ENCODE data around the gene SUFU. TPM values are rescaled to one million over a fixed set of nuclear protein-coding genes. Genes with fewer than 3 reads are reported as not detected.
A peak's percentile ranks its signal among the peaks of the same experiment; 100 is the strongest.

SUFU gene
- total and polyA plus RNA-seq, 2 of the 4 experiments (the other 2 are of a cell fraction), result 2.2 to 11.0 TPM

DNA sequence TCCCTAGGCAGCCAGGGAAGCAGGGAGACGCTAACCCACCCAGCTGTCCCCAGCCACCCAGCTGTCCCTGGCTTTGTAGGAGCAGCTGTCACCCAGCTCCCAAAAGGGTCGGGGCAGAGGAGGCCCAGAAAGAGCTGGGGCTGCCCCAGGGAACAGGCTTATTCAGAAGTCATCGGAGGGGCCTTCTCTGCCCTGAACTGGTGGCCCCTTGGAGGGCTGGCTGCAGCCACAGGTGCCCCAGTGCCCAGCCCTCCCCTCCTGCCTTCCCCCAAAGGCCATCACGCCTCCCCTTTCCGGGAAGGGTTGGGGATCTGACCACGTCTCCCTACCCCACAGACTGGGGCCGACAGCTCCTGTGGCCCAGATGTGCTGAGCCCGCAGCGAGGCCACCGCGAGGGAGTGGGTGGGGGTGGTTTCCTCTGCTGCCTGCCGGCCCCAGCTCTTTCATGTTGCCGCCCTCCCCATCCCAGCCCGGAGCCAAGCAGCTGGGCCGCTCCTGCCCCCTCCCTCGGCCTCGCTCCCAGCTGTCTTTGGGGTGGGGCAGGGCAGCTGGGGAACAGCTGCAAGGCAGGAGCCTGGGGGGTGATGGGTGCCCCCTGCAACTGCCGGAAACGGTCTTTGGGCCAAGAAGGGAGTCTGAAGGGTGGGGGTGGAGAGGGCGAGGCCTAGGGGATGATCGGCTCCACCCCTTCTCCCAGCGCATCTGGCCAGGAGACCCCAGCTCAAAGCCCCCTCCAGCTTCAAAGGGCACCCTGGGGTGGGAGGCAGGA is 157.3 kb downstream of the SUFU start:
- H2AK5ac ChIP-seq (ENCODE audit: low read depth, low read length), result peak overlapping the region; percentile 49; the same call in 1 of the 2 replicates
- CTCF ChIA-PET, result interaction anchor here (0.6 to 0.9 kb wide), 2 partner anchors 14 to 16 kb away, joined by 3 read pairs; no protein-coding TSS in a partner anchor
- in situ Hi-C loops (cut with MboI; ENCODE audit: low sequenced_read_pairs) (no loop called here), dilution Hi-C loops (cut with HindIII; ENCODE audit: low sequenced_read_pairs, unreplicated experiment) (no loop called here), intact Hi-C loops (cut with micrococcal nuclease) (no loop called here)
- no TSS peak for BruUV-seq (replicated peaks)
- DNase-seq (peak; percentile 73), ATAC-seq (ENCODE audit: low read depth) (peak; percentile 81)
- H3K18ac ChIP-seq (ENCODE audit: low read depth, low read length), result no peak overlapping the region
- H4K5ac ChIP-seq (ENCODE audit: low read depth, low read length), result no peak overlapping the region
- peaks cover 0 to 44% of the 10 kb centered on the region in 2 experiments for H3K79me1 ChIP-seq (ENCODE audit: low read depth in 1 of 2, low read length in 2 of 2)
- peaks cover 41% of the 10 kb centered on the region for H4K20me1 ChIP-seq (ENCODE audit: insufficient read depth, low read length)
- H3K9me1 ChIP-seq (ENCODE audit: insufficient read depth, low read length), result peaks cover 22% of the 10 kb centered on the region
- no peak overlapping the region for H2BK5ac ChIP-seq (ENCODE audit: low read depth, low read length, poor library complexity, severe bottlenecking)
- no peak overlapping the region; the same call in 1 of the 2 replicates for H3K56ac ChIP-seq (ENCODE audit: extremely low read depth, insufficient read depth, low read length)
- H2AFZ ChIP-seq (replicated peaks; ENCODE audit: low read length, poor library complexity), result peak overlapping the region; percentile 78
- H3K27me3 ChIP-seq (ENCODE audit: control insufficient read depth, insufficient read depth, low read length), result no peaks in the 10 kb centered on the region
- TF ChIP-seq BHLHE40 (IDR thresholded peaks at IDR 0.05; ENCODE audit: low read depth, low read length) (no peak), MAZ (IDR thresholded peaks at IDR 0.05; ENCODE audit: borderline replicate concordance, low read depth, low read length) (peak; percentile 94; the same call in 1 of the 2 replicates)
- peak overlapping the region; percentile 12; the same call in 1 of the 2 replicates for H3K23ac ChIP-seq (ENCODE audit: low read depth, low read length)
- H2BK120ac ChIP-seq (ENCODE audit: low read depth, low read length), result no peak overlapping the region; the same call in 1 of the 2 replicates
- H4K91ac ChIP-seq (ENCODE audit: insufficient read depth, low read depth, low read length), result peak overlapping the region; percentile 24
- POLR2A ChIA-PET (ENCODE audit: unreplicated experiment), result interaction anchor here (0.5 to 0.8 kb wide), 3 partner anchors 15 to 1280 kb away, joined by 3 to 9 read pairs (median 4); no protein-coding TSS in a partner anchor
- peak overlapping the region; percentile 74 for H2AK9ac ChIP-seq (replicated peaks; ENCODE audit: low read depth, low read length, poor library complexity)
- H3K14ac ChIP-seq (replicated peaks; ENCODE audit: low read depth, low read length), result no peak overlapping the region
- H3K4me2 ChIP-seq (ENCODE audit: low read depth, low read length), result 0 out of 2 replicates have a peak overlapping the region, but pooled peaks have one; percentile 1
- H3K36me3 ChIP-seq (ENCODE audit: control insufficient read depth, insufficient read depth, low read length), result peaks cover 29% of the 10 kb centered on the region
- no peak overlapping the region for H3K4me3 ChIP-seq (ENCODE audit: insufficient read depth, low read depth, low read length)
- peak overlapping the region; percentile 55 for H3K4ac ChIP-seq (ENCODE audit: low read depth, low read length)
- H3K9ac ChIP-seq (ENCODE audit: low read depth, low read length), result 0 out of 2 replicates have a peak overlapping the region, but pooled peaks have one; percentile 6
- peak overlapping the region in 1 of 2 experiments; percentile 25; a peak in 1 of 4 replicates for H4K8ac ChIP-seq (ENCODE audit: low read depth in 2 of 2, low read length in 2 of 2)
- peaks cover 18% of the 10 kb centered on the region for H3K4me1 ChIP-seq (ENCODE audit: control insufficient read depth, insufficient read depth, low read length)
- WGBS, 2 experiments (ENCODE audit: extremely low coverage in 2 of 2, insufficient read length in 1 of 2), result 0% methylated on average over 1 of the region's 22 CpGs; no CpG with 5 or more reads in 1 of the 2 experiments
- H2BK20ac ChIP-seq (ENCODE audit: low read depth, low read length), result no peak overlapping the region; the same call in 1 of the 2 replicates
- H3K27ac ChIP-seq (ENCODE audit: insufficient read depth, low read length), result no peak overlapping the region
- H3K9me3 ChIP-seq (ENCODE audit: control insufficient read depth, insufficient read depth, low read length), result no peaks in the 10 kb centered on the region
- no peak overlapping the region for H2BK15ac ChIP-seq (ENCODE audit: low read depth, low read length)

Data from IMR-90 (cell line).